Stimulated activated CD8-positive, alpha-beta memory T cell treated with anti-CD3 and anti-CD28 coated beads, Interleukin-4, amount 100 ng/mL, for 48 hours (primary cell): ENCODE data around the gene TESK1.
A peak's percentile ranks its signal among the peaks of the same experiment; 100 is the strongest.

Experiments used
- DNase-seq: peaks from one replicate; pipeline ENCODE4 v3.0.0-alpha.2; 2020

The TESK1 gene

DNA sequence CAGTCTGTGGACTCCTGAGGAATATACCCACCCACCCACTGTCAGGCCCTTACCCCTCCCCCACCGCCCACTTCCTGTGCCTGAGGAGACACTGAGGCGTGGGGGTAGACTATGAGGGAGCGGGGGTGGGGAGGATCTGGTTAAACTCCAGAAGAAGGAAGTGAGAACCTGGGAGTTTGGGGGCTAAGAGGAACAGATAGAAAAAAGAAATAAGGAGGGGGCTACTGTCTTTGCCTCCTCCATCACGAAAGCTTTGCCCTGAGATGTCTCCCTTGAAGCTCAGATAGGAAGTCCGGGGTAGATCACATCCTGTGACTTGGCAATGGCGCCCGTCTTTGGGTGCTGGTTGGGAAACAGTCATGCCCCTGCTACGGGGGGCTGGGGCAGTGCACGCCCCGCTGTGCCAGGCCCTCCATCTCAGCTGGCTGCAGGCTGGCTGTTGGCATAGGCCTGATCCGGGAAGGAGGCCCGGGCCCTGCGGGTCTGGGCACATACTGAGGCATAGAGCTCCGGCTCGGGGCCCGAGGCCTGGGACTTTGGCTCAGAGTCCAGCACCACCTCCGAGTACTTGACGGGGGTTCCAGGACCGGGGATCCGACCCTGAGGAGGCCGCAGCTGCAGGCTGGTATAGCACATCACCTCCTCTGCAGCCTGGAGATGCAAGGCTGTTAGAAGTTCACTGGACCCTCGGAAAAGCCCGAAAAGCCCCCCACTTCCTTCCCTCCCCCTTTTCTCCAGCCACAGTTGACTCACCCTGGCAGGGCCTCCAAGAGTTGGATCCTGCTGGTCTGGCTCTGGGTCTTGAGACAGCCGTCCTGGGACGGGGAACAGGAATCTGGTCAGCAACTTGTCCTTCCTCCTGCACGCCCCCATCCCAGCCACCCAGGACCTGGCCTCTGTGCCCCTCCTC is 44.6 kb downstream of the TESK1 start:
- DNase-seq, result peak; percentile 69

- peak; percentile 63 for DNase-seq
Observed at GRCh38 chr9:35650341-35651158, 45.5 kb downstream of the TESK1 start, which contains the start of gene SIT1. Gene SIT1, minus strand, starts transcription at chr9:35650931. Its CDS starts 78 bp downstream, at chr9:35650853.

DNA sequence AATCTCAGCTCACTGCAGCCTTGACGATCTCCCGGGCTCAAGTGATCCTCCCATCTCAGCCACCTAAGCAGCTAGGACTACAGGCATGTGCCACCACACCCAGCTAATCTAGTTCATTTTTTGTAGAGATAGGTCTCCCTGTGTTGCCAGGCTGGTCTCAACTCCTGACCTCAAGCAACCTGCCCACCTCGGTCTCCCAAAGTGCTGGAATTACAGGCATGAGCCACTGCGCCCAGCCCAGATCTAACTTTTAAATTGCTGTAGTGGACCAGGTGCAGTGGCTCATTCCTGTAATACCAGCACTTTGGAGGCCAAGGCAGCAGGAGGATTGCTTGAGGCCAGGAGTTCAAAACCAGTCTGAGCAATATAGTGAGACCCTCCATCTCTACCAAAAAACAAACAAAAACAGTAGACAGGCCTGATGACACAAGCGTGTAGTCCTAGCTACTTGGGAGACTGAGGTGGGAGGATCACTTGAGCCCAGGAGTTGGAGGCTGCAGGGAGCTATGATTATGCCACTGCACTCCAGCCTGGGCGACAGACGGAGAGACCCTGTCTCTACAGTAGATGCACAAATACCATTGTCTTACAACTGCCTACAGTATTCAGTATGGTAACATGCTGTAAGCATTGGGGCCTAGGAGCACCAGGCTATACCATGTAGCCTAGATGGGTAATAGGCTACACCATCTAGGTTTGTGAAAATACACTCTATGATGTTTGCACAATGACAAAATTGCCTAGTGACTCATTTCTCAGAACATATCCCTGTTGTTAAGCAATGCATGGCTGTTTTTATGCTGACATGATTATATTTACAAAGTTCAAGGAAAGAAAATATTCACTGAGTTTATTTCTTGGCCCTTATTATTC is 47.1 kb downstream of the TESK1 start:
- DNase-seq, result no peak

- no peak for DNase-seq
Observed at GRCh38 chr9:35652829-35653209, 47.8 kb downstream of the TESK1 start.

DNA sequence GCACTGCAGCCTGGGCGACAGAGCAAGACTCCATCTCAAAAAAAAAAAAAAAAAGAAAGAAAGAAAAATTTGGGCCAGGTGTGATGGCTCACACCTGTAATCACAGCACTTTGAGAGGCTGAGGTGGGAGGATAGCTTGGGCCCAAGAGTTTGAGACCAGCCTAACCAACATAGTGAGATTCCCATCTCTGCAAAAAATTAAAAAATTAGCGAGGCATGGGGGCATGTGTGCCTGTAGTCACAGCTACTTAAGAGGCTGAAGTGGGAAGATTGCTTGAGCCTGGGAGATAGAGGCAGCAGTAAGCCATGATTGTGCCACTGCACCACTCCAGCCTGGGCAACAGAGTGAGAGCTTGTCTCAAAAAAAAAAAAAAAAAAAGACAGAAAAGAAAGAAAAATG is 48.5 kb downstream of the TESK1 start:
- DNase-seq, result no peak

DNA sequence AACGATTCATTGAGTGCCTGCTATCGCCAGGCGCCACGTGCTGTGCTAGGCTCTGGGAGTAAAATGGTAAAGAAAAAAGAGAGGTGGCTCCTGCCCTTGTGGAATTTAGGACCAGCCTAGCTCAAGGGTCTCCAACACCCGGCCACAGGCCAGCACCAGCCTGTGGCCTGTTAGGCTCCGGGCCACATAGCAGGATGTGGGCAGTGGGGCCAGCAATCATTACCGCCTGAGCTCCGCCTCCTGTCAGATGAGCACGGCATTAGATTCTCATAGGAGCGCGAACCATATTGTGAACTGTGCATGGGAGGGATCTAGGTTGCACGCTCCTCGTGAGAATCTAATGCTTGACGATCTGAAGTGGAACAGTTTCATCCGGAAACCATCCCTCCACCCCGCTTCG is 51.3 kb downstream of the TESK1 start:
- no peak for DNase-seq

- DNase-seq, result no peak
Observed at GRCh38 chr9:35656831-35657545, 51.9 kb downstream of the TESK1 start.

- DNase-seq, result peak; percentile 97
Observed at GRCh38 chr9:35657546-35658136, 52.6 kb downstream of the TESK1 start, which contains the start of gene RMRP. Gene RMRP, minus strand, starts transcription at chr9:35658019.

DNA sequence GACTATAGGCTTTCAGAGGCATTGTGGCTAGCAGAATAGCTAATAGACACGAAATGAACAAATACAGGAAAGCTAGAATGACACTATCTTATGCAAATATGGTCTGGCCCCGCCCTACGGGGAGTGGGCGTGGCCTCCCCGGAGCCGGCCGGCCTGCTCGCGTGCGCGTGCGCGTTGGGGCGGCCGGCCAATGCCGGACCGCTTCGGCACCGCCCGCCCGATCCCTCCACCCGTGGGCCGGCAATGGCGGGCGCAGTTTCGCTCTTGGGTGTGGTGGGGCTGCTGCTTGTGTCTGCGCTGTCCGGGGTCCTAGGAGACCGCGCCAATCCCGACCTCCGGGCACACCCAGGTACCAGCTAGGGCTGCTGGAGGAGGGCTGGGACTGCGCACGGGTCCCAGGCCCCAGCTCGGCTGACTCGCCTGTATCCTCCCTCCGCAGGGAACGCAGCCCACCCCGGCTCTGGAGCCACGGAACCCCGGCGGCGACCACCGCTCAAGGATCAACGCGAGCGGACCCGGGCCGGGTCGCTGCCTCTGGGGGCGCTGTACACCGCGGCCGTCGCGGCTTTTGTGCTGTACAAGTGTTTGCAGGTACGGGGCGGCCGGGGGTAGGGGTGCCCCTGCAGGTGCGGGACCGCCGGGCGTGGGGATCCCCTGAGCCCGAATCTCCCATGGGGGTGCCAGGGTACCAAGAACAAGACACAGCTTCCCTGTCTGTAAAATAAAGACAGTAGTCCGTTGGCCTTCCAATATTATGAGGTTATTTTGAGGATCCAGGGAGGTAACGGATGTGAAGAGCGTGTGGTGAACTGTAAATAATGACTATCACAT is 53.3 kb downstream of the TESK1 start, which contains the start of gene CCDC107:
Gene CCDC107, plus strand, starts transcription at position 156 of the 831 bp plus-strand sequence. Its CDS starts 88 bp downstream, at position 244.
- peak; percentile 87 for DNase-seq

GRCh38 chr9:35658968-35659220 is 53.8 kb downstream of the TESK1 start:
- DNase-seq, result peak; percentile 47

- DNase-seq, result no peak
Observed at GRCh38 chr9:35659340-35659739, 54.3 kb downstream of the TESK1 start.
